HL-60 (cell line): ENCODE measurements around the gene GP9.

Experiments used
- SPI1 ChIP-seq: IDR thresholded peaks from 2 replicates; pipeline ENCODE4 v1.6.1; 2012; ENCODE audit warnings: low read depth, mild to moderate bottlenecking, borderline replicate concordance
- TF ChIP-seq, protein P1 (sequence below): IDR thresholded peaks from one replicate; pipeline ENCODE4 v1.5.1; 2011; ENCODE audit warnings: low read length, control low read depth, inconsistent platforms; ENCODE audit not compliant: insufficient read depth
- TF ChIP-seq, protein P2 (sequence below): IDR thresholded peaks from 2 replicates; pipeline ENCODE4 v1.6.1; 2012; ENCODE audit warnings: low read depth; ENCODE audit not compliant: insufficient replicate concordance

DNA sequence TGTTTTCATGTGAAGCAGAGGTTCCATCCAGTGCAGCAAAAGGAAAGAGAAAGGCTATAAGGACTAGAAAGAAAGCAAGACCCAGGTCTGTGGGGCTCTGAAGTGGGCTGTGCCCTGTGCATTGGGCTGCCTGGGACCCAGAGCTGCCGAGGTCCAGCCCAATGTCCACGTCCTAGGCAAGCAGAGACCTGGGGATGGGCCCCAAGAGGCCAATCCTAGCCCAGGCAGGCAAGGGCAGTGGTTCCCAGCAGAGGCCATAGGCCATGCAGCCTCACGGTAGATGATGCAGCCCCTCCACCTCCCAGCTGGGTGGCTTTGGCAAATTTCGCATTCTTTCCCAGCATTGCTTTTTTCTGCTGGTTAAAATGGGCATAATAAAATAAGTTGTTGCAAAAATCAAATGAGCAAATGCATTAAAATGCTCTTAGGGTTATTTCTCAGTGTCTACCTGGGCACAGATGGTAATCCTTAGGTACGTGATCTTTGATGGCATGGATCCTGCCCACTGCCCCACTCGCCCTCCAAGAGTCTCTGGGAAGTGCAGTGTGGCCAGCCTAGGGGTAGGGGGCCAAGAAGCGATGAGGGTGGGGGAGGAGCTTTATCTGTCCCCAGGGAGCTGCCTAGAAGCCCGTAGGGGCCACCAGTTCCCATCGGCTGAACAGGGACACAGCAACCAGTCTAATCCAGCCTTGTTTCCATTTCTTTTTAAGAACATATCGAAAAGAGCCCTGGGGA is 22.3 kb upstream of the GP9 start:
- TF ChIP-seq, protein P1, sequence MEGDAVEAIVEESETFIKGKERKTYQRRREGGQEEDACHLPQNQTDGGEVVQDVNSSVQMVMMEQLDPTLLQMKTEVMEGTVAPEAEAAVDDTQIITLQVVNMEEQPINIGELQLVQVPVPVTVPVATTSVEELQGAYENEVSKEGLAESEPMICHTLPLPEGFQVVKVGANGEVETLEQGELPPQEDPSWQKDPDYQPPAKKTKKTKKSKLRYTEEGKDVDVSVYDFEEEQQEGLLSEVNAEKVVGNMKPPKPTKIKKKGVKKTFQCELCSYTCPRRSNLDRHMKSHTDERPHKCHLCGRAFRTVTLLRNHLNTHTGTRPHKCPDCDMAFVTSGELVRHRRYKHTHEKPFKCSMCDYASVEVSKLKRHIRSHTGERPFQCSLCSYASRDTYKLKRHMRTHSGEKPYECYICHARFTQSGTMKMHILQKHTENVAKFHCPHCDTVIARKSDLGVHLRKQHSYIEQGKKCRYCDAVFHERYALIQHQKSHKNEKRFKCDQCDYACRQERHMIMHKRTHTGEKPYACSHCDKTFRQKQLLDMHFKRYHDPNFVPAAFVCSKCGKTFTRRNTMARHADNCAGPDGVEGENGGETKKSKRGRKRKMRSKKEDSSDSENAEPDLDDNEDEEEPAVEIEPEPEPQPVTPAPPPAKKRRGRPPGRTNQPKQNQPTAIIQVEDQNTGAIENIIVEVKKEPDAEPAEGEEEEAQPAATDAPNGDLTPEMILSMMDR, result no peak
- no peak for TF ChIP-seq SPI1
- TF ChIP-seq, protein P2, sequence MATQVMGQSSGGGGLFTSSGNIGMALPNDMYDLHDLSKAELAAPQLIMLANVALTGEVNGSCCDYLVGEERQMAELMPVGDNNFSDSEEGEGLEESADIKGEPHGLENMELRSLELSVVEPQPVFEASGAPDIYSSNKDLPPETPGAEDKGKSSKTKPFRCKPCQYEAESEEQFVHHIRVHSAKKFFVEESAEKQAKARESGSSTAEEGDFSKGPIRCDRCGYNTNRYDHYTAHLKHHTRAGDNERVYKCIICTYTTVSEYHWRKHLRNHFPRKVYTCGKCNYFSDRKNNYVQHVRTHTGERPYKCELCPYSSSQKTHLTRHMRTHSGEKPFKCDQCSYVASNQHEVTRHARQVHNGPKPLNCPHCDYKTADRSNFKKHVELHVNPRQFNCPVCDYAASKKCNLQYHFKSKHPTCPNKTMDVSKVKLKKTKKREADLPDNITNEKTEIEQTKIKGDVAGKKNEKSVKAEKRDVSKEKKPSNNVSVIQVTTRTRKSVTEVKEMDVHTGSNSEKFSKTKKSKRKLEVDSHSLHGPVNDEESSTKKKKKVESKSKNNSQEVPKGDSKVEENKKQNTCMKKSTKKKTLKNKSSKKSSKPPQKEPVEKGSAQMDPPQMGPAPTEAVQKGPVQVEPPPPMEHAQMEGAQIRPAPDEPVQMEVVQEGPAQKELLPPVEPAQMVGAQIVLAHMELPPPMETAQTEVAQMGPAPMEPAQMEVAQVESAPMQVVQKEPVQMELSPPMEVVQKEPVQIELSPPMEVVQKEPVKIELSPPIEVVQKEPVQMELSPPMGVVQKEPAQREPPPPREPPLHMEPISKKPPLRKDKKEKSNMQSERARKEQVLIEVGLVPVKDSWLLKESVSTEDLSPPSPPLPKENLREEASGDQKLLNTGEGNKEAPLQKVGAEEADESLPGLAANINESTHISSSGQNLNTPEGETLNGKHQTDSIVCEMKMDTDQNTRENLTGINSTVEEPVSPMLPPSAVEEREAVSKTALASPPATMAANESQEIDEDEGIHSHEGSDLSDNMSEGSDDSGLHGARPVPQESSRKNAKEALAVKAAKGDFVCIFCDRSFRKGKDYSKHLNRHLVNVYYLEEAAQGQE, result no peak
